Chondrocyte (in vitro differentiated cells): Measurements from ENCODE around the gene TYMP. TPM values are rescaled to one million over a fixed set of nuclear protein-coding genes. Genes with fewer than 3 reads are reported as not detected.

Experiments
- DNase-seq: peaks from one replicate; pipeline ENCODE4 v3.0.0; 2021; ENCODE audit warnings: mixed read lengths, low spot score
- H3K27ac Mint-ChIP-seq: one replicate; pipeline ENCODE4 v1.8.0; 2021; ENCODE audit warnings: mild to moderate bottlenecking, moderate library complexity, mixed read lengths; ENCODE audit not compliant: unreplicated experiment
- H3K27me3 Mint-ChIP-seq: 2 replicates; pipeline ENCODE4 v1.8.0; 2021; ENCODE audit warnings: low read depth, mixed read lengths
- H3K36me3 Mint-ChIP-seq: 2 replicates; pipeline ENCODE4 v1.8.0; 2021; ENCODE audit warnings: low read depth, mixed read lengths
- H3K4me1 Mint-ChIP-seq: 2 replicates; pipeline ENCODE4 v1.8.0; 2021; ENCODE audit warnings: low read depth, mild to moderate bottlenecking, mixed read lengths
- H3K4me3 Mint-ChIP-seq: one replicate; pipeline ENCODE4 v1.8.0; 2021; ENCODE audit warnings: mild to moderate bottlenecking, moderate library complexity, mixed read lengths; ENCODE audit not compliant: unreplicated experiment
- H3K9me3 Mint-ChIP-seq: 2 replicates; pipeline ENCODE4 v1.8.0; 2021; ENCODE audit warnings: low read depth, mixed read lengths
- total RNA-seq: library from RNA; stranded (reverse); gene quantifications from 3 replicates; pipeline ENCODE4 v1.2.1, GENCODE V29; 2021
- TF ChIP-seq, protein P1 (sequence below): fragments of 200-600 bp; sonication (generic); IDR thresholded peaks from 2 replicates; pipeline ENCODE4 v1.5.0; 2021; ENCODE audit warnings: antibody characterized with exemption, mild to moderate bottlenecking, moderate library complexity

The TYMP gene
- total RNA-seq, 1 donor from 2014 or later, result 39.5 TPM

DNA sequence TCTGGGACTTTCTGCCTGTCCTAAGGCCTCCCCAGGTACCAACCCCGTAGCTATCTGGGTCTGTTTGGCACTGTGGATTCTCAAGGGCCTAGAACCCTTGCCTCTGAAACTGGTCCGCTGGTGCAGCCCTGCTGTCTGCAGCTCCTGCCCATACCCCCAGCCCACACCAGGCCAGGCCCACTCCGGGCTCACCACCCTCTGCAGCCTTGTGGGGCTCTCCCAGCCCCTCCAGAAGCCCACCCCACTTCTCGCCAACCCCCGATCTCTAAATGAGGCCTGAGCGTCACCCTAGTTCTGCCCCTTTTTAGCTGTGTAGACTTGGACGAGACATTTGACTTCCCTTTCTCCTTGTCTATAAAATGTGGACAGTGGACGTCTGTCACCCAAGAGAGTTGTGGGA lies 20.6 kb upstream of the TYMP start:
- peaks cover 4% of the 10 kb centered on the region for H3K27me3 Mint-ChIP-seq
- no peaks in the 10 kb centered on the region for H3K9me3 Mint-ChIP-seq
- no peak for DNase-seq
- peaks cover 2% of the 10 kb centered on the region for H3K36me3 Mint-ChIP-seq
- H3K27ac Mint-ChIP-seq, result no peak overlapping the region
- no peak overlapping the region for H3K4me3 Mint-ChIP-seq
- TF ChIP-seq, protein P1, sequence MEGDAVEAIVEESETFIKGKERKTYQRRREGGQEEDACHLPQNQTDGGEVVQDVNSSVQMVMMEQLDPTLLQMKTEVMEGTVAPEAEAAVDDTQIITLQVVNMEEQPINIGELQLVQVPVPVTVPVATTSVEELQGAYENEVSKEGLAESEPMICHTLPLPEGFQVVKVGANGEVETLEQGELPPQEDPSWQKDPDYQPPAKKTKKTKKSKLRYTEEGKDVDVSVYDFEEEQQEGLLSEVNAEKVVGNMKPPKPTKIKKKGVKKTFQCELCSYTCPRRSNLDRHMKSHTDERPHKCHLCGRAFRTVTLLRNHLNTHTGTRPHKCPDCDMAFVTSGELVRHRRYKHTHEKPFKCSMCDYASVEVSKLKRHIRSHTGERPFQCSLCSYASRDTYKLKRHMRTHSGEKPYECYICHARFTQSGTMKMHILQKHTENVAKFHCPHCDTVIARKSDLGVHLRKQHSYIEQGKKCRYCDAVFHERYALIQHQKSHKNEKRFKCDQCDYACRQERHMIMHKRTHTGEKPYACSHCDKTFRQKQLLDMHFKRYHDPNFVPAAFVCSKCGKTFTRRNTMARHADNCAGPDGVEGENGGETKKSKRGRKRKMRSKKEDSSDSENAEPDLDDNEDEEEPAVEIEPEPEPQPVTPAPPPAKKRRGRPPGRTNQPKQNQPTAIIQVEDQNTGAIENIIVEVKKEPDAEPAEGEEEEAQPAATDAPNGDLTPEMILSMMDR, result no peak
- peaks cover 9% of the 10 kb centered on the region for H3K4me1 Mint-ChIP-seq

DNA sequence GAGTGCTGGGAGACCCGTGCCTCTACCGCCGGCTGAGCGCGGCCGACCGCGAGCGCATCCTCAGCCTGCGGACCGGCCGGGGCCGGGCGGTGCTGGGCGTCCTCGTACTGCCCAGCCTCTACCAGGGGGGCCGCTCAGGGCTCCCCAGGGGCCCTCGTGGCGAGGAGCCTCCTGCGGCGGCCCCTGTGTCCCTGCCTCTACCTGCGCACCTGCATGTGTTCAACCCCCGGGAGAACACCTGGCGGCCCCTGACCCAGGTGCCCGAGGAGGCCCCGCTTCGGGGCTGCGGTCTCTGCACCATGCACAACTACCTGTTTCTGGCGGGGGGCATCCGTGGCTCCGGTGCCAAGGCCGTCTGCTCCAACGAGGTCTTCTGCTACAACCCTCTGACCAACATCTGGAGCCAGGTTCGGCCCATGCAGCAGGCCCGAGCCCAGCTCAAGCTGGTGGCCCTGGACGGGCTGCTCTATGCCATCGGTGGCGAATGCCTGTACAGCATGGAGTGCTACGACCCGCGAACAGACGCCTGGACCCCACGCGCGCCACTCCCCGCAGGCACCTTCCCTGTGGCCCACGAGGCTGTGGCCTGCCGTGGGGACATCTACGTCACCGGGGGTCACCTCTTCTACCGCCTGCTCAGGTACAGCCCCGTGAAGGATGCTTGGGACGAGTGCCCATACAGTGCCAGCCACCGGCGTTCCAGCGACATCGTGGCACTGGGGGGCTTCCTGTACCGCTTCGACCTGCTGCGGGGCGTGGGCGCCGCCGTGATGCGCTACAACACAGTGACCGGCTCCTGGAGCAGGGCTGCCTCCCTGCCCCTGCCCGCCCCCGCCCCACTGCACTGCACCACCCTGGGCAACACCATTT lies 19.3 kb upstream of the TYMP start:
- no peaks in the 10 kb centered on the region for H3K27me3 Mint-ChIP-seq
- H3K36me3 Mint-ChIP-seq, result peaks cover 2% of the 10 kb centered on the region
- no peaks in the 10 kb centered on the region for H3K9me3 Mint-ChIP-seq
- H3K27ac Mint-ChIP-seq, result no peak overlapping the region
- TF ChIP-seq, protein P1, result no peak
- H3K4me1 Mint-ChIP-seq, result peaks cover 15% of the 10 kb centered on the region
- DNase-seq, result no peak
- H3K4me3 Mint-ChIP-seq, result no peak overlapping the region

- TF ChIP-seq, protein P1, result no peak
These were observed 18.5 kb upstream of the TYMP start for GRCh38 chr22:50548040-50548920.

DNA sequence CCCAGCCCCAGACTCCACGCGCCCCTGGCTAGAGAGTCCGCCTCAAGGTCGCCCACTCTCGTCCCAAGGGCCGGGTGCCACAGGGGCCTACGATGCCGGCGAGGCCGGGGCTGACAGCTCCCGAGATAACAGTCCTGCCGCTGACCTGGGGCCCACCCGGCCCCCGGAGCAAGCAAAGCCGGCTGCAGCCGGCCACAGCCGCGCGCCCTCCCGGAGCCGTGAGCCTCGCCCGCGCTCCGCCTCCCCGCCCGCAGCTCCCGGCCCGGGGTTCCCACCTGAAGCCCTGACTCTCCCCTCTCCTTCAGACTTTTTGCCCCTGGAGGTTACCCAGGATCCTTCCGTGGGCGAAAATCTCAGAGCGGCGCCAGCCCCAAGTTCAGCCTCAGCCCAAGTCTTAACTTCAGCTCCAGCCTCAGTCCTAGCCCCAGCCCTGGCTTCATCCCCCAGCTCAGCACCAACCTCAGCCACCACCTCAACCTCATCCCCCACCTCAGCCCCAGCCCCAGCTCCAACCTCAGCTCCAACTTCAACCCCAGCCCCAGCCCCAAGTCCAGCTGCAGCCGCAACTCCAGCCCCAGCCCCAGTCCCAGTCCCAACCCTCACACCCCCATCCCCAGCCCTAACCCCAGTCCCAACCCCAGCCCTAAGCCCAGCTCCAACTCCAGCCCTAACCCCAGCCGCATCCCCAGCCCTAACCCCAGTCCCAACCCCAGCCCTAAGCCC lies 17.6 kb upstream of the TYMP start:
- TF ChIP-seq, protein P1, result no peak
- Mint-ChIP-seq H3K27ac (peak overlapping the region; percentile 66), H3K4me3 (no peak overlapping the region), H3K9me3 (no peaks in the 10 kb centered on the region), H3K36me3 (peaks cover 2% of the 10 kb centered on the region), H3K4me1 (peaks cover 15% of the 10 kb centered on the region), H3K27me3 (no peaks in the 10 kb centered on the region)
- DNase-seq, result no peak

More at GRCh38 chr22:50548040-50548920, 18.5 kb upstream of the TYMP start:
- Mint-ChIP-seq H3K4me1 (peaks cover 15% of the 10 kb centered on the region), H3K27ac (no peak overlapping the region), H3K27me3 (no peaks in the 10 kb centered on the region), H3K4me3 (no peak overlapping the region), H3K9me3 (no peaks in the 10 kb centered on the region), H3K36me3 (peaks cover 2% of the 10 kb centered on the region)
- no peak for DNase-seq
